GM12891 (cell line): ENCODE measurements around the gene ASTN2.

ENCODE experiments used
- PAX5 ChIP-seq: IDR thresholded peaks from 2 replicates; pipeline ENCODE4 v1.6.1; 2011; ENCODE audit warnings: low read length, moderate library complexity, mild to moderate bottlenecking; ENCODE audit not compliant: insufficient read depth, severe bottlenecking
- POLR2A ChIP-seq: IDR thresholded peaks from 2 replicates; pipeline ENCODE4 v1.6.1; 2011; ENCODE audit warnings: low read depth, low read length, control low read depth
- POLR2AphosphoS5 ChIP-seq: IDR thresholded peaks from 2 replicates; pipeline ENCODE4 v1.6.1; 2011; ENCODE audit warnings: low read depth, low read length, control low read depth
- POU2F2 ChIP-seq: IDR thresholded peaks from 2 replicates; pipeline ENCODE4 v1.6.1; 2011; ENCODE audit warnings: low read depth, mild to moderate bottlenecking, control low read depth, low read length, moderate library complexity
- SPI1 ChIP-seq: IDR thresholded peaks from 2 replicates; pipeline ENCODE4 v1.6.1; 2011; ENCODE audit warnings: low read depth, low read length, control low read depth
- TAF1 ChIP-seq: IDR thresholded peaks from 2 replicates; pipeline ENCODE4 v1.6.1; 2011; ENCODE audit warnings: low read depth, low read length, control low read depth

- no peak for TF ChIP-seq POLR2AphosphoS5
- TF ChIP-seq POLR2A, result no peak
- TF ChIP-seq SPI1, result no peak
- no peak for TF ChIP-seq TAF1
- TF ChIP-seq PAX5, result no peak
- TF ChIP-seq POU2F2, result no peak
These were observed 175.4 kb downstream of the ASTN2 start for GRCh38 chr9:117239428-117239827.
